Measurements from ENCODE around the gene ACSS2. TPM values are rescaled to one million over a fixed set of nuclear protein-coding genes. Genes with fewer than 3 reads are reported as not detected.

Gene ACSS2
- 127 TPM for total RNA-seq
- long read RNA-seq, transcript ACSS2-202 (18 exons, 3,065 nt), result major isoform, 284 of 383 reads
- long read RNA-seq, partial matches to known transcripts, result 28 of 383 reads
- long read RNA-seq, other reads (novel, unspliced or antisense), result 64 of 383 reads

- DNase-seq (ENCODE audit: low spot score), result peak; percentile 99
These were observed at the start of gene ACSS2 for GRCh38 chr20:34876406-34877282. Gene ACSS2, plus strand, starts transcription at chr20:34876612. Its CDS starts 34 bp downstream, at chr20:34876646.

GRCh38 chr20:34829191-34829590 lies 47.2 kb upstream of the ACSS2 start:
- no peak for DNase-seq (ENCODE audit: low spot score)

GRCh38 chr20:34831936-34832335 lies 44.5 kb upstream of the ACSS2 start:
- no peak for DNase-seq (ENCODE audit: low spot score)

- DNase-seq (ENCODE audit: low spot score), result no peak
These were observed 41.9 kb upstream of the ACSS2 start for GRCh38 chr20:34834459-34834893.

GRCh38 chr20:34842143-34842542 lies 34.3 kb upstream of the ACSS2 start:
- DNase-seq (ENCODE audit: low spot score), result no peak

- no peak for DNase-seq (ENCODE audit: low spot score)
These were observed 33.0 kb upstream of the ACSS2 start for GRCh38 chr20:34843421-34843820.

- DNase-seq (ENCODE audit: low spot score), result no peak
These were observed 27.8 kb upstream of the ACSS2 start for GRCh38 chr20:34848597-34848996.

GRCh38 chr20:34849778-34850177 lies 26.6 kb upstream of the ACSS2 start:
- DNase-seq (ENCODE audit: low spot score), result peak; percentile 71

GRCh38 chr20:34850969-34851368 lies 25.4 kb upstream of the ACSS2 start:
- DNase-seq (ENCODE audit: low spot score), result peak; percentile 68

- peak; percentile 68 for DNase-seq (ENCODE audit: low spot score)
These were observed 24.1 kb upstream of the ACSS2 start for GRCh38 chr20:34852298-34852697.

GRCh38 chr20:34859367-34859766 lies 17.0 kb upstream of the ACSS2 start:
- DNase-seq (ENCODE audit: low spot score), result peak; percentile 82

GRCh38 chr20:34859826-34860545 lies 16.4 kb upstream of the ACSS2 start:
- peak; percentile 80 for DNase-seq (ENCODE audit: low spot score)

- peak; percentile 59 for DNase-seq (ENCODE audit: low spot score)
These were observed 14.9 kb upstream of the ACSS2 start for GRCh38 chr20:34861386-34862084.

- DNase-seq (ENCODE audit: low spot score), result peak; percentile 62
These were observed 13.7 kb upstream of the ACSS2 start for GRCh38 chr20:34862724-34863123.

- peak; percentile 81 for DNase-seq (ENCODE audit: low spot score)
These were observed 12.9 kb upstream of the ACSS2 start for GRCh38 chr20:34863421-34863965.

GRCh38 chr20:34864216-34864615 lies 12.2 kb upstream of the ACSS2 start:
- peak; percentile 18 for DNase-seq (ENCODE audit: low spot score)

- DNase-seq (ENCODE audit: low spot score), result peak; percentile 74
These were observed 5.0 kb upstream of the ACSS2 start for GRCh38 chr20:34871320-34871926.

GRCh38 chr20:34871966-34872621 lies 4.3 kb upstream of the ACSS2 start:
- peak; percentile 35 for DNase-seq (ENCODE audit: low spot score)

- peak; percentile 95 for DNase-seq (ENCODE audit: low spot score)
These were observed 3.7 kb upstream of the ACSS2 start, which contains the start of gene GGT7 for GRCh38 chr20:34872622-34873224. Gene GGT7, minus strand, starts transcription at chr20:34872856. Its CDS starts 41 bp downstream, at chr20:34872815.
